HG02763 (cell line): ENCODE data around the gene SDK2.
"Not testable (repeated sequence)": the region's sequence is repeated elsewhere in the genome, so short reads cannot be mapped to it uniquely, and the experiment has no call there.

ENCODE experiments used
- ATAC-seq: cut with Tn5 transposase; IDR thresholded peaks from one replicate; pipeline ENCODE4 v1.9.1; 2021; ENCODE audit warnings: mild to moderate bottlenecking, moderate library complexity; ENCODE audit not compliant: unreplicated experiment

The SDK2 gene

GRCh38 chr17:73492821-73493814, 151.1 kb downstream of the SDK2 start:
- ATAC-seq: no peak

- ATAC-seq: no peak
These were observed 152.0 kb downstream of the SDK2 start for GRCh38 chr17:73492125-73492820.

- ATAC-seq: no peak
These were observed 152.6 kb downstream of the SDK2 start for GRCh38 chr17:73491648-73492047.

DNA sequence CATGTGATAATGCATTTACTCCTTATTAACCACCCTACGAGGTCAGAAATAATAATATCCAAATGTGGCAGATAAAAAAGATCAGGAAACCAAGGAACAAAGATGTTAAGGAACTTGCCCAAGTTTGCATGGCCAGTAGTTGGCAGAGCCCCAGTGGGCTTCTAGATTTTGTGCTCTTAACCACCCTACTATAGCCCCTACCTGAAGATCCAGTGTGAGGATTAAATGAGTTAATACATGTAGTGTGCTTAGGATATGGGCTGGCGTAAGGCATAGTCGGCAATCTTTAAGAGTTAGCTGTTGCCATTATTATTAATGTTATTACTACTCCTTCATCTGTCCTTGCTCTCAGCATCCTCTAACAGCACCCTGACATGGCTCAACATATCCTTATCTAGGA, 153.4 kb downstream of the SDK2 start:
- no peak for ATAC-seq

- no peak for ATAC-seq
These were observed 154.3 kb downstream of the SDK2 start for GRCh38 chr17:73489991-73490390.

DNA sequence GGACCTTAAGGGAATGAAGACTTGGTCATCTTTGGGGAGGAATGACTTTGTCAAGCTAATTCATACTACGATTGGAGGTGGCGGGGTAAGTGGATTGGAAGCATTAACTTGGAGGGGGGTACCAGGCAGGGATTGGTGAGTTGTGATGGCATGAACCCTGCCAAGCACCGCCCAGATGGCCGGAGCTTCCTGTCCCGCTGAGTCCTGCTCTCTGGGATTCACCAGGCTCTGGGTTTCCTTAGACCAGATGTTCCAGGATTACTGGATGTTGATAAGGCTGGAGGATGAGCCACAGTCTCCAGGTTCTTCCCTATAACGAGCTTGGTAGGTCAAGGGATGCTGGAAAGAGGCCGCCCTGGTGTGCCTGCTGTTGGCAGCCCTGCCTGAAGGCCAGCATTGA, 154.9 kb downstream of the SDK2 start:
- no peak for ATAC-seq

GRCh38 chr17:73485130-73485529, 159.1 kb downstream of the SDK2 start:
- ATAC-seq: no peak

- ATAC-seq: no peak
These were observed 161.4 kb downstream of the SDK2 start for GRCh38 chr17:73482894-73483293.

- ATAC-seq: no peak
These were observed 162.0 kb downstream of the SDK2 start for GRCh38 chr17:73482251-73482716.

GRCh38 chr17:73481676-73482075, 162.6 kb downstream of the SDK2 start:
- no peak for ATAC-seq

GRCh38 chr17:73480740-73481139, 163.5 kb downstream of the SDK2 start:
- ATAC-seq: no peak

GRCh38 chr17:73478768-73479424, 165.3 kb downstream of the SDK2 start:
- ATAC-seq: no peak

GRCh38 chr17:73478334-73478733, 165.9 kb downstream of the SDK2 start:
- ATAC-seq: no peak

- ATAC-seq: no peak
These were observed 167.3 kb downstream of the SDK2 start for GRCh38 chr17:73476890-73477350.

DNA sequence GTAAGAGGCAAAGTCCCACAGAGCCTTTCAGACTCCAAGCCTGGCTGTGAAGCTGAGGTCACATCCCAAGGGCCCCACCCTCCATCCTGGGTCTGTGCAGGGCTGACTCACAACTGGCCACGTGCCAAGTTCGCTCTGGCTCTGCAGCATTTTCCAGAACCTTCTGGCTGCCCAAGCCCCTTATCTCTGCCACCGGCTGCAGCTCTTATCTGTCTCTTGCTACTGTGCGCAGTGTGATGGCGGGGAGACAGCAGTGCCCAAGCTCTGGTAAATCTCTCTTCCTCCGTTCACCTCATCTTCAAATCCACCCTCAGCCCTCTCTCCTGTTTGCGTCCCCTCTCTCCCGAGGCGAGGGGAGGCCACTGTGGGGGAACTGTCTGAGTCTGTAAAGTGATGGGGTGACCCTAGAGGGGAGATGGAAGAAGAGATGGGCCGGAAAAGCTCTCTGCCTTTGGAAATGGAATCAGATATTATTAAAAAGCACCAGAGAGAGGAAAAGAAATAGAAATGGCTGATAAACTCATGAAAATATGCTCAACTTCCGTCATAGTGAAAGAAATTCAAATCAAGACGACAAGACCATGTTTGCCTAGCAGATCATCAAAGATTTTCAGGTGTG, 169.8 kb downstream of the SDK2 start:
- ATAC-seq: no peak

DNA sequence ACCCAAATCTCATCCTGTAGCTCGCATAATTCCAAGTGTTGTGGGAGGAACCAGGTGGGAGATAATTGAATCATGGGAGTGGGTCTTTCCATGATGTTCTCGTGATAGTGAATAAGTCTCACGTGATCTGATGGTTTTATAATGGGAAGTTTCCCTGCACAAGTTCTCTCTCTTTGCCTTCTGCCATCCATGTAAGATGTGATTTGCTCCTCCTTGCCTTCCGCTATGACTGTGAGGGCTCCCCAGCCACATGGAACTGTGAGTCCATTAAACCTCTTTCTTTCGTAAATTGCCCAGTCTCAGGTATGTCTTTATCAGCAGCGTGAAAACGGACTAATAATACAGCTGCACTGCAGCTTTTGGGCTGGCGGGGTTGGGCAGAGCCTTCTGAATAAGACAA, 171.5 kb downstream of the SDK2 start:
- not testable (repeated sequence) for ATAC-seq

DNA sequence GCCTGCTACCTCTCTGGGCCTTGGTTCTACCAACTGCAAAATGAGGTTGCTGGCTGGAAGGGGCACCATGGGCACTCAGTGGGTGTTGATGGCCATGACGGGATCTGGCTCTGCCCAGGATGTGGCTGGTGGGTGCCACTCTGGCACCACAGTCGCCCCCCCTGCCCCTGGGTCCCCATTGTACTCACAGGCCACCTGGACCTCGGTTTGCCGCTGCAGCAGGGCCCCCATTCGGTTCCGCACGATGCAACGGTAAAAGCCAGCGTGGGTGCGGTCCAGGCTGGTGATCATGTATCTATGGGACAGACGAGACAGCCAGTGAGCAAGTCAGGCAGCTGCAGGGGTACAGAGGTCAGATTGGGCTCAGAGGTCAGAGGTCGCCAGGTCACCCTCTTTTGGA, 172.3 kb downstream of the SDK2 start:
- ATAC-seq: no peak

DNA sequence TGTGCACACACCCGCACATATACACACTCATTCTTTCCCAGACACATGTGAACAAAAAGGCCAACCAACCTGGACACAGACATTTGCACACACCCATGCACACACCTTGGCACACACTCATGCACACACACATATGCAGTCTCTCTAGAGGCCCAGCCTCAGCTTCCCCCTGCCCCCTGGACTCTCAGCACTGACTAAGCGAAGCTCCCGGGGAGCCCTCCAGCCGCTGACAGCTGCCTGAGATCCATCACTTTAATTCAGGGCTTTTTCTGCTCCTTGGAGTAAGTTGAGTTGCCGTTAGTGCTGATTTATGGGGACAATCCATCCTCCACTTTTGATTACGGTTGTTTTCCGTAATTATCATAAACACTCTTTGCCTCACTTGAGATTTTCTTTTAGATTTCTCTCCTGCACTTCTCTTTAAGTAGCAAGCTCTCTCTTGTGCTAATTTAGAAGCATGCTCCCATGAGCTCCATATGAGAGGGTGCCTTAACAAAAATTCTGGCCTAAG, 173.9 kb downstream of the SDK2 start:
- no peak for ATAC-seq

DNA sequence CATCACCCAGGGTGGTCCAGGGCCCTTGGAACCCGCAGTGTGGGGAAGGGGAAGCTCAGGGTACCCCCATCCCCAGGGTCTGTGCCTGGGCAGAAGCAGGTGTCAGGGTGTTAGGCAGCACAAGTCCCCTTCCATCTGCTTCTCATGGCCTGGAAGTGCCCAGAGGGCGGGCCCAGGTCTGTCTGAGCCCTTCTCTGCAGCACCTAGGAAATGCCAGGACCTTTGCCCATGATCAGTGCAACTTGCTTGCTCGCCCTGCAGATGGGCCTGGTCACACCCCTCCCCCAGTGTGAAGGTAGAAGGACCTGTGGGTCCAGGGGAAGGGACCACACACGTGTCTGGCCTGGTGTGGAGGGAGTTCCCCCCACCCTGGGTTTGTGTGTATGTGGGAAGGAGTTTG, 174.9 kb downstream of the SDK2 start:
- no peak for ATAC-seq

DNA sequence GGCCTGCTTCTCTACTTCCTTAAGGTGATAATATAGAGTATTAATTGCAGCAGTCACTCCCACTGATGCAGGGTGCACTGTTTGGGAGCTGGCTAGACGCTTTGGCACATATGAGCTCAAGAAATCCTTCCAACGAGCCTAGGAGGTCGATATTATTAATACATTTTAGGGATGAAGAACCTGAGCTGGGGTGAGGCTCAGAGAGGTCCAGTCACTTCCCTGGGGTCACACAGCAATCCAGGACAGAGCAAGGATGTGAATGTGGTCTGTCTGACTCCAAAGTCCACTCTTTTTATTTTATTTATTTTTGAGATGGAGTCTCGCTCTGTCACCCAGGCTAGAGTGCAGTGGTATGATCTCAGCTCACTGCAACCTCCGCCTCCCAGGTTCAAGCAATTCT, 176.0 kb downstream of the SDK2 start:
- ATAC-seq: no peak

GRCh38 chr17:73467651-73468050, 176.6 kb downstream of the SDK2 start:
- no peak for ATAC-seq
